Eye (tissue), 1 donor: Measurements from ENCODE around the gene CUX1.
A peak's percentile ranks its signal among the peaks of the same experiment; 100 is the strongest.
"Not testable (repeated sequence)": the region's sequence is repeated elsewhere in the genome, so short reads cannot be mapped to it uniquely, and the experiment has no call there.

ENCODE experiments used
- DNase-seq: peaks from one replicate; pipeline ENCODE4 v3.0.0-alpha.2; 2015

The CUX1 gene

DNA sequence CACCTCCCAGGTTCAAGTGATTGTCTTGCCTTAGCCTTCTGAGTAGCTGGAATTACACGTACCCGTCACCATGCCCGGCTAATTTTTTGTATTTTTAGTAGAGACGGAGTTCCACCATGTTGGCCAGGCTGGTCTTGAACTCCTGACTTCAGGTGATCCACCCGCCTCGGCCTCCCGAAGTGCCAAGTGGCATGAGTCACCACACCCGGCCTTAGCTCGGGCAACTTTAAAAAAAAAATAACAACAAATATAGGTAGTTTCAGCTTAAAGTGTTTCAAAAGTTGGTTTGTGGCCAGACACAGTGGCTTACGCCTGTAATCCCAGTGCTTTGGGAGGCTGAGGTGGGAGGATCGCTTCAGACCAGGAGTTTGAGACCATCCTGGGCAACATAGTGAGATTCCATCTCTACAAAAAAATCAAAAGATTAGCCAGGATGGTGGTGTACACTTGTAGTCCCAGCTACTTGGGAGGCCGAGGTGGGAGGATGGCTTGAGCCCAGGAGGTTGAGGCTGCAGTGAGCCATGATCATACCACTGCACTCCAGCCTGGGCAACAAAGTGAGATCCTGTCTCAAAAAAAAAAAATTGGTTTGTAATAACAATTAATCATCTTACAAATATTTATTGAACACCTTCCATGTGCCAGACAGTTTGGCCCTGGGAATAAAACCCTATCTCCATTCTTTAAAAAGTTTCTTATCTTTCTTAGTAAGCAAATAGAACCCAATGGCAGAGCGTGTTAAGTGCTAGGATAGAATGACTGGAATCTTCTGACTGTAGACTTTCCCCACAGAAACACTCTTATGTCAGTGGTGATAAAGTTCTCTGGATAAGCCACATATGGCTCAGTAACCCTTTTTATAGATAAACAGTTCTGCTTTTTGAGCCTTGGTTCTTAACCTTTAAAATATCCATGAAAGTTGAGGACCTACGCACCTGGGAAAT lies 104.4 kb downstream of the CUX1 start:
- DNase-seq: not testable (repeated sequence)

DNA sequence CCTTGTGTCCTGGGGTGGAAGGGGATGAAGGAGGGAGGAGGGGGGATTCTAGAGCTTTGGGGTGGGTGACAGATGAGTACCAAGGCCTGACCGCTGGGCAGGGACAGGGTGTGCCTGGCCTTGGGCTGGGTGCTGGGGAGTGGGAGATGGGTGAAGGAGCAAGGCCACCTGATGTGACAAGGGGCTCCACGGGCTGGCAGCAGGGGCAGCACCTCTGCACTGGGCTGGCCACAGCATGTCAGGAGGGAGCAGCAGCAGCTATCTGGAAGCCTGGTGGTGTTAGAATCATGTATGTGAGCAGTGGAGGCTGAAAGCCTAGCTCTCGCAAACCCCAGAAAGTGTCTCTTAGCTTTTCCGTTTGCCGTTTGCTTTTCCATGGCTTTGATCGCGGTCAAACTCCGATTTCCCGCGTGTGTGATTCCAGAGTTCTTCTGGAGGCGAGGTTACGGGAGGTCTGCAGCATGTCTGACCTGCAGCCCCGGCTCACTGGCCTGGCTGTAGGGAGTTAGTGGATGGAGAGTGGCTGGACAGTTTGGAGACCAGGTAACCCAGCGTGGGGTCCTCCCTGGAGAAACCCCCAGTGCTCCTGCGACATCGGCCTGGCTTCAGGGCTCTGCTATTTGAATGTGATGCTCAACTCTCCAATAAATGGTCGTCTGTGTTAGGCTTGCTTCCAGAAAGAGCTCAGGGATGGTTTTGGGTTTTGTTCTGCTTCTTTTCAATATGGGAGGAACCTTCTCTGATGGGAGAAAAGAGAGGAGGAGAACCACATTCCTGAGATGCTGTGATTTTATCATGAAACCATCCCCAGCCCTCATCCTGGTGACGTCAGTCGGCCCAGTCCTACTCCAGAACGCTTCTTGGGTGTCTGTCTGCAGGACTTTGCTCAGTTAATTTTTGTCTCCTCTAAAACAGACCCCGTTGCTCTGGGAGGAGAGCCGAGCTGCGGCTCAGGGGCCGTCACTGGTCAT lies 105.5 kb downstream of the CUX1 start:
- DNase-seq: no peak

DNA sequence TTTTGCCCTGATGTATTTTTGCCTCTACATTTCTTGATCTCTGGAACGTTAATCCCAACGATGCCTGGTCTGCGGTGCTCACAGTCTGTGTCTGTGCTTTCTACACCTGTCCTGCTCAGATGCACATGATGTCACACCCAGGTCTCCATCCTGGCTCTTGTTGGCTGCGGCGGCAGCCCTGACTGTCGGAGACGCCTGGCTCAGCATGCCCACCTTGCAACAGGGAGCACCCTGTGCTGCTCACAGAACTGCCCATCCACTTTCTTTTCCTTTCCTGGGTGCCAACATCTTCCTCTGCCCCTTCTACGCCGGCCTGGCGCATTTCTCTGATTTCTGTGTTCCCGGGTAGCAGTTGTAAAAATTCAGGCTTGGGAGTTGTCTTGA lies 106.2 kb downstream of the CUX1 start:
- DNase-seq: no peak

DNA sequence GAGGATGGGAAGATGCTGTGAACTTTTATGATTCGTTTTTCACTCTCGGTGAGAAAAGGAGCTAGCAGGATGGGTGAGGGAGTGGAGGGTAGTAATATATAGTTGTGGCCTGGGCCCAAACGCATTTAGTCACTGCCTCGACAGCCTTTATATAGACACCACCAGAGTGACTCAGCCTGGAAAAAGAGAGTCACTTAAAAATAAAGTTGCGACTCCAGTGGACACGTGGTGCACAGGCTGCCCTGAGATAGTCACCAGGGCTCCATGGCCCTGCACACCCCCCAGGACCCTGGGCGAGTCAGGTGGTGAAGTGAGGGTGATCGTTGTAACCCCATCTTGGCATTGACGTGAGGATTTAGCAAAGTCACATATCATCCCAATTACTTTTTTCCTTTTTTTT lies 106.7 kb downstream of the CUX1 start:
- DNase-seq: no peak

DNA sequence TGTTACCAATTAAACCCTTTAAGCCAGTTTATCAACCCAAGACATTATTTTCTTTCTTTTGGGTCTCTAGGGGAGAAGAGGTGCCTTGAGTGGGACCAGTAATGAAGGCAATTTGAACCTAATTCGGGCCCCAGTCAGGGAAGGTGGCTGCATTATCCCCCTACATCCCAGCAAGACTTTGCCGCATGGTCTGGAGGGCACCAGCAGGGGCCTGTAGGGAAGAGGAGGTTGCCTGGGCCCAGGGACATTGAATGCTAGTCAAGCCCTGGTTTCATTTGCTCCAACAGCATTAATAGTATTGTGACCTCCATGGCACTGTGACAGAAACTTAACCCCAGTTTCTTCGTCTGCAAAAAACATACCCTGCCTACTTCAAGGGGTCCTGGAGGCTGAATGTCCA lies 108.8 kb downstream of the CUX1 start:
- no peak for DNase-seq

DNA sequence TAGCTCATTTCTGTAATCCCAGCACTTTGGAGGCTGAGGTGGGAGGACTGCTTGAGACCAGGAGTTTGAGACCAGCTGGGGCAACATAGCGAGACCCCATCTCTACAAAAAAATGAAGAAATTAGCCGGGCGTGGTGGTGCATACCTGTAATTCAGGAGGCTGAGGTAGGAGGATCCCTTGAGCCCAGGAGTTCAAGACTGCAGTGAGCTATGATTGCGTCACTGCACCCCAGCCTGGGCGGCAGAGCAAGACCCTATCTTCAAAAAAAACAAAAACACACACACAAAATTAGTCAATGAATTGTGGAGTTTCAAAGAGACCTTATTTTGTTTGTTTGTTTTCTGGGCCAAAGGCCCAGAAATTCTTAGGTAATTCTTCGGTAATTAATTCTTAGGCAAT lies 110.0 kb downstream of the CUX1 start:
- DNase-seq: no peak

DNA sequence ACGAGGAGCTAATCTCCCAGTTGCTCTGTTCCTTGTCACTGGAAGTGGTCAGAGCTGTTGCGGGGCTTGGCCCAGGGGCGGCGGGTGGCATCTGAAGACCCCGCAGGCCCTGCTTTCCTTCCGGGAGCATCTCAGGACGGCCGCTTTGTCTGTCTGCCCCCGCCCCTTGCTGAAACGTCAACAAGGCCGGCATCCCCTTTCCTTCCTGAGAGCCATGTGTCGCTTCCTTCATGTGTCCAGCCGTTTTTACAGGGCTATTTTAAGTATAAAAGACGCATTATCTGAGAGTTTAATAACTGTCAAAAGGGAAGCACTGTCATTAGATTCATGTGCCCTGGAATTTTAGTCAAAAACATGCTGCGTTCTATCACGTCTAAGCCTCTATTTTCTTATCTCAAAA lies 110.4 kb downstream of the CUX1 start:
- DNase-seq: no peak

DNA sequence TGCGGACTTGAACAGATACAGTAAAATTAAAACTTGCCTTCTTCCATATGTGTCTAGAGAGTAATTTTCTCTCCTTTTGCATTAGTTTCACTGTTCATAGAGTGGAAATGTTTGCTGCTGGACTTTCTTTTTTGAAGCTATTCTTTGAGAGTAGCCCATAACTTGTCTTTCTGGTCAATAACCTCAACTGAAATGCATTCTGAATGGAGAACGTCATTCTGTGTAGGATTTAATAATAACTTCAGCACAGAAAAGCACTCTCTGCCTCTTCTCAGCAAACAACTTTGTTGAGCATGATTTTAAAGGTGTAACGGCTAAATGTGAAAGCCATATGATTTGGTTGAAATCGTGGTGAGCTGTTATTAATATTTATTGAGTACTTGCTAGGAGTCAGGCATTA lies 111.8 kb downstream of the CUX1 start:
- no peak for DNase-seq

DNA sequence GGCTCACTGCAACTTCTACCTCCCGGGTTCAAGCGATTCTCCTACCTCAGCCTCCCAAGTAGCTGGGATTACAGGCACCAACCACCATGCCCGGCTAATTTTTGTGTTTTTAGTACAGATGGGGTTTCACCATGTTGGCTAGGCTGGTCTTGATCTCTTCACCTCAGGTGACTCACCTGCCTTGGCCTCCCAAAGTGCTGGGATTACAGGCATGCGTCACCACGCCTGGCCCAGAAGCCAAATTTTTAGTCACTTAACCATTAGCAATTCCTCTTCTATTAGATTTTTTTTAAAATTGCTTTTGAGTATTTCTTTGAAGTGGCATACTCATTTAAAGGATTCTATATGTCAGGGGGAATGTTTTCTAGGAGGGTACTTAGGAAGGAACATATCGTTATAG lies 112.5 kb downstream of the CUX1 start:
- DNase-seq: not testable (repeated sequence)

DNA sequence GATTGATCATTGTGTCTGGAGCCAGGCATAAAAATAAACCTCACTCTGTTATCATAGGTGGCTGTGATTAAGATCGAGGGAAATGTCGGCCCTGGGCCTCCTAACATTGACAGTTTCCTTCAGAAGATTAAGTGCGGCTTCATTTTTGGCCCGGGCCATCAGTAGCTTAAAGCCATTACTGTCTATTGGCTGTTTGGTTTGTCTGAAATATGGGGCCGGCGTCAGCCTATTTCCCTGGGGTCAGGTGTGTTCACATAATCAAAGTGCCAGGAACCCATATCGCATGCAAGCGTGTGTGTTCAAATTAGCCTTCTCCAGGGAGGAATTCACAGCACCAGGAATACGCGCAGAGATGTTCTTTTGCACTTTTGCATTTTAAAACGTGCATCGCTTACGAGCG lies 114.7 kb downstream of the CUX1 start:
- DNase-seq: peak; percentile 41

DNA sequence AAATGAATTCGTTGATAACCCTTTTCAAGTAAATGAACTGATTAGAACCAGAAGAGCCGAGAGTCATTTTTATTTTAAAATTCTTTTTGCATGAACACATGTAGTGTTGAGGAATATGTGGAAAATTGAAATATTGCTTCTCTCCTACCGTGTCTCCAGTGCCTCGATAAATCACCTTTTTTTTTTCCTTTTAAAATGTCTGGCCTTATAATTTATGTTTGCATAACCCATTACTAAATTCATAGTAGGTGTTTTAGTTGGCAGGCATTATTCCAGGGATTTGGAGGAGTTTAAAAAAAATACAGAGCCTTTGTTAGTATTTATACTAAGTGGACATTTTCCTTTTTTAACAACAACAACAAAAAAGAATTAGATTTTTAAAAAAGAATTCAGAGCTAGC lies 115.6 kb downstream of the CUX1 start:
- no peak for DNase-seq

DNA sequence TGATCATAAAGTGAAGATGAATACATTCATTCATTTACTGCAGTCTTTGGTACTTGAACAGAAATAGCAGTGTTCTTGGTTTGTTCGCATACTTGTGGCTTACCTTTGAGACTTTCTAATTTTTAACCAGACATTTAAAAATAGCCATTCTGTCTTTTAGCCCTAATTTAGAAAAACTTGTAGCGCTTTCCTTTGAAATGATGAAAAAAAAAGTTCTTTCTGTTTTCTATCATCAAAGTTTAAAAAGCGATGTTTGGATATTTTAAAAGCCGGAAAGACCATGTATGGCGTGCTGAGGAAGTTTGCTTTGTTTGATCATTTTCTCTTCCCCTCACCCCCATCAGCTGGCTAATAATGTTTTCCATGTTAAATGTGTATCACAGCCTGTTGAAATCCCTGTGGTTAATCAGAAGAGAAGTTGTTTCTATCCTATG lies 116.3 kb downstream of the CUX1 start:
- no peak for DNase-seq

DNA sequence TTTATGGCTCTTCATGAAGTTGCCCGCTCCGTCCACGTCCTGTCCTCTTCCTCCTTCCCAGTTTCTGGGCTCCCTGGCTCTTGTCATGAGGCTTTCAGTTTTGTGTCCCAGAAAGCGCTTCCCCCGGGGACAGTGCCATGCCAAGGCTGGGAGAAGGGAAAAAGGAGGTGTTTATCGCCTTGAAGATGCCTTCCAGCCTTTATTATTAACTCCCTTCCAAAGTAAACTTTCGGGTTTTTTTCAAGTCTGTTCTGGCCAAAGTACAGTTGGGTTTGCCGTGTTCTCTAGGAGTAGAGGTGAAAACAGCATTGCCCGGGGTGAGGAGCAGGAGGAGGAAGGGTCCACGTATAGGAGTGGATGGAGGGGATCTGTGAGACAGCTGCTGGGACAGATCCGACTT lies 117.2 kb downstream of the CUX1 start:
- no peak for DNase-seq

DNA sequence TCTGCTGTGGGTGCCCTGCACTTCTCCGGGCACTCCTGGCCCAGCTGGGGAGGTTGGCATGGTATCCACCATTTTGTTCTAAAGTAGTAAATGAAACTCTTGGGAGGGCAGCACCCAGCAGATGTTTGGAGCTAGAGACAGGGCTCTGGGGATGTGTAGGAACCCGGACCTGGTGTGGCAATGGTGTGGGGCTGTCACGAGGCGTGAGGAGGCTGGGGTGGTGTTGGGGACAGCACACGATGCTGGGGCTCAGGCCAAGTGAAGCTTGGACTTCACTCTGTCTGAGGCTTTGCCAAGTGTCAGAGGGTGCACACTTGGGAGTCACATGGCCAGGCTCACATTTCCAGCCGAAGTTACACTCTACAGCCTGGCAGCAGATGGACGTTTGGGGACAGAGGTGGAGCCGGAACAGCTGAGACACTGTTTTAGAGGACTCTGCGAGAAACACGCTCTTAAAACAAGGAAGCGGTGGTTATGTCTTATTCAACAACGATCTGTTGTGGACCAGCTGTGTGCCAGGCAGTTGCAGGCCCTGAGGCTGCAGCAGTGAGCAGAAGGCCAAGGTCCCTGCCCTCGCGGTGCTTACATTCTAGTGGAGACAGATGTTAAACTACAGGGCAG lies 118.2 kb downstream of the CUX1 start:
- peak; percentile 32 for DNase-seq

DNA sequence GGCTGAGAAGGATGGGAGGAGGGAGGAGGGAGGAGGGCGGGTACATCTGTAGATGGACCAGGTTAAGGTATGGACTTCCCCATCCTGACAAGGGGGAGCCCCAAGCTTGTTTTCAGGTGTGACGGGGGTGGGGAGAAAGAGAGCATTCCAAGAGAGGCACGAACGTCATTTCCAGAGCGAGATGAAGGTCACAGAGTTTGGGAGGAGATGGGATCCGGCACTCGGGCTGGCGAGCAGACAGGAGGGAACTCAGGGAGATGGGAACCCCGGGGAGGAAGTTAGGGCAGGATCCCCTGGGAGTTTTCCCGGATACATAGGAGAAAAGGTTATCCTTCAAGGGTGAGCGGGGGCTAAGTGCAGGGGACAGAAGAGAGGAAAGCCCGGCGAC lies 118.8 kb downstream of the CUX1 start:
- DNase-seq: peak; percentile 35

DNA sequence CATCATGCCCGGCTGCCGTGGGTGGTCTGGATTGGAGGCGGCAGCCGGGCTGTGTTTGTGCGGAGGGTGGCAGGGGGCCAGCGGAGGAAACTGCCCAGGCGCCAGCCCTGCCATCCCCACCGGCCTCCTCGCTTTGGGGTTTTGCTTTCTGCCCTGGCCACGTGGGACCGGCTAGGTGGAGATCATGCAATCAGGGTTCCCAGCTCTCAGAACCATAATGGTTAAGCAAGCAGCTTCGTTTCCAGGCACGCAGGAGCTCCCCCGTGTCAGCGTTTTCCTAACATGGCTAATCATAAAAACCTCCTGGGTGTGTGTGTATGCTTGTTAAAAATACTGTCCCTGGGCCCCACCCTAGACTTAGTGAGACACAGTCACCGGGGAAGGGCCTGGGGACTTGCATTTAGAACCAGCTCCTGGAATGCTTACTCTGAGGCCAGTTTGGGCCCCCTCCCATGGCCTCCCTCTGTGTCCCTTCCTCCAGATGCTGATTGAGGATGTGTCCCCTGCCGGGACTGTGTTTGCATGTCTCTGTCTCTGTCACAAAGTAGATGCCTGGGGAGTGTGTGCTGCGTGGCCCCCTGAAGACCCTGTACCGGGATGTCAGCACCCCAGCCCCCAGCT lies 119.3 kb downstream of the CUX1 start:
- peak; percentile 50 for DNase-seq

DNA sequence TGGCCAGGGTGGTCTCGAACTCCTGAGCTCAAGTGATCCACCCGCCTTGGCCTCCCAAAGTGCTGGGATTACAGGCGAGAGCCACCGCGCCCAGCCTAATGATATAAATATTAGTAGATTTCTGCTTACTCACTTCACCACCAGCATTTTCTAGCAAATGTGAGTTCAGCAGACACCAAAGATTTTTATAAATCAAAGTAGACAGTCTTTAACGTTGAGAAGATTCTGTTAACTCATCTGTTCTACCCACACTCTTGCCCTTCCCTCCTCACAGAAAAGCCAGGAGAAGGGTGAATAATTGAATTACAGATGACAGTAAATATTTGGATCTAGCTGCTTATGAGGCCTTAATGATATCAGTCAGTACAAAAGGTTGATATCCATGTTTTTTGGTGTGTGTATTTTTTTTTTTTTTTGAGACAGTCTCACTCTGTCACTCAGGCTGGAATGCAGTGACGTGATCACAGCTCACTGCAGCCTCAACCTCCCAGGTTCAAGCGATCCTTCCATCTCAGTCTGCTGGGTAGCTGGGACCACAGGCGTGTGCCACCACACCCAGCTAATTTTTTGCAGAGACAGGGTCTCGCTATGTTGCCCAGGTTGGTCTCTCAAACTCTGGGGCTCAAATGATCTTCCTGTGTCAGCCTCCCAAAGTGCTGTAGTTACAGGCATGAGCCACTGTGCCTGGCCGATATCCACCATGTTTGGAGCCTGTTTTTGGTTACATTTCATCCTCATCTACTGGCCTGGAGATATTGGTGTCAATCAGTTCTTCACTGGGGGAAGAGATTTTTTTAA lies 120.5 kb downstream of the CUX1 start:
- DNase-seq: no peak

DNA sequence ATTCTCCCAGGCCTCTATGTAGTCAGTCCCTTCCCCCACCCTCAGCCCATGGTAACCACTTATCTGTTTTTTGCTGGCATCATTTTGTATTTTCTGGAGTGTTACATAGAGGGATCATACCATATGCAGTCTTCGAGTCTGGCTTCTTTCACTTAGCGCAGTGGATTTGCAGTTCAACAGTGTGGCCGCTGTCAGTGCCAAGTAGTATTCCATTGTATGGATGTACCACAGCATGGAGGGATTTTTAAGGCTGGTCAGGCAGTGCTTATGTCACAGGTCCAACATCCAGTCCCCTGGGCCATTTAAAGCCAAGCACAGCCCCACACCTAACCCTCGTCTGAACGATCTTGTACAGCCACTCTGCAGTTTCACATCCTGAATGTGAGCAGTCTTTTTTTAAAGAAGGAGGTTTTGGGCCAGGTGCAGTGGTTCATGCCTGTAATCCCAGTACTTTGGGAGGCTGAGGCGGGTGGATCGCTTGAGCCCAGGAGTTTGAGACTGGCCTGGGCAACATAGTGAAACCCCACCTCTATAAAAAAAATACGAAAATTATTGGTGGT lies 121.8 kb downstream of the CUX1 start:
- no peak for DNase-seq

DNA sequence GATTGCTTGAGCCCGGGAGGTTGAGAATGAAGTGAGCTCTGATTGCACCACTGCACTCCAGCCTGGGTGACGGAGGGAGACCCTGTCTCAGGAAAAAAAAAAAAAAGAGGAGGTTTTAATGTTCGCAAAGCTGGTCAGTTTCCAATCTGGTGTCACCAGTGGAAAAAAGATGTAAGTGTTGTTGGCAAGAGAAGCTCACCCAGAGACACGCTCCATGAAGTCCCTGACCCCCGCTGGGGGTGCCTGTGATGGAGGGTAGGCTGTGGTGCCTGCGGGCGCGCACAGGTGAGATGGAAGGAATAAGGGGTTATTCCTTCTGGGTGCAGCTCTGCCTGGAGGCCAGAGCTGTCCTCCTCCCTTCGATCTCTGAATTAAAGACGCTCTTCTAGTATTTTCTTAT lies 122.7 kb downstream of the CUX1 start:
- no peak for DNase-seq

DNA sequence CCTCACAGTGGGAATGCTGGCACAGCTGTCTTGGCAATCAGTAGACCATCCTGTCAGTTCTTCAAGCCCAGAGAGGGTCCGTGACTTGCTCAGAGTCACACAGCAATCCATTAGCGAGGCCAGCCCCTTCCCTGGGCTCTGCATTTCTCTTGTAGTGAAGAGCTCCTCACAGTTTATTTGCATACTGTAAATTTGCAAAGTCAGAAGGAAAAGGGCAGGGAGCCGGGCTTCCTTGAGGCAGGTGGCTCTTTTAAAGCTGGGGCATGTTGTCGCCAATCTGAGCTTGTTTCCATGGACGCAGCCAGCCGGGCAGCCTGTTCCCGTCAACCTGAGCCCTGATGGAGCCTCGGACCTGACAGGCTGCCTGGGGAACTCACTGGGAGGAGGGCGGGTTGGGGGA lies 123.4 kb downstream of the CUX1 start:
- peak; percentile 67 for DNase-seq
